Chondrocyte (in vitro differentiated cells): ENCODE data around the gene NOL4. TPM values are rescaled to one million over a fixed set of nuclear protein-coding genes. Genes with fewer than 3 reads are reported as not detected.
"Not testable (repeated sequence)": the region's sequence is repeated elsewhere in the genome, so short reads cannot be mapped to it uniquely, and the experiment has no call there.

Source experiments
- DNase-seq: peaks from one replicate; pipeline ENCODE4 v3.0.0; 2021; ENCODE audit warnings: mixed read lengths, low spot score
- H3K27ac Mint-ChIP-seq: one replicate; pipeline ENCODE4 v1.8.0; 2021; ENCODE audit warnings: mild to moderate bottlenecking, moderate library complexity, mixed read lengths; ENCODE audit not compliant: unreplicated experiment
- H3K27me3 Mint-ChIP-seq: 2 replicates; pipeline ENCODE4 v1.8.0; 2021; ENCODE audit warnings: low read depth, mixed read lengths
- H3K36me3 Mint-ChIP-seq: 2 replicates; pipeline ENCODE4 v1.8.0; 2021; ENCODE audit warnings: low read depth, mixed read lengths
- H3K4me1 Mint-ChIP-seq: 2 replicates; pipeline ENCODE4 v1.8.0; 2021; ENCODE audit warnings: low read depth, mild to moderate bottlenecking, mixed read lengths
- H3K4me3 Mint-ChIP-seq: one replicate; pipeline ENCODE4 v1.8.0; 2021; ENCODE audit warnings: mild to moderate bottlenecking, moderate library complexity, mixed read lengths; ENCODE audit not compliant: unreplicated experiment
- H3K9me3 Mint-ChIP-seq: 2 replicates; pipeline ENCODE4 v1.8.0; 2021; ENCODE audit warnings: low read depth, mixed read lengths
- total RNA-seq: library from RNA; stranded (reverse); gene quantifications from 3 replicates; pipeline ENCODE4 v1.2.1, GENCODE V29; 2021
- TF ChIP-seq, protein P1 (sequence below): fragments of 200-600 bp; sonication (generic); IDR thresholded peaks from 2 replicates; pipeline ENCODE4 v1.5.0; 2021; ENCODE audit warnings: antibody characterized with exemption, mild to moderate bottlenecking, moderate library complexity

The NOL4 gene
- total RNA-seq, 1 donor from 2014 or later: not detected

DNA sequence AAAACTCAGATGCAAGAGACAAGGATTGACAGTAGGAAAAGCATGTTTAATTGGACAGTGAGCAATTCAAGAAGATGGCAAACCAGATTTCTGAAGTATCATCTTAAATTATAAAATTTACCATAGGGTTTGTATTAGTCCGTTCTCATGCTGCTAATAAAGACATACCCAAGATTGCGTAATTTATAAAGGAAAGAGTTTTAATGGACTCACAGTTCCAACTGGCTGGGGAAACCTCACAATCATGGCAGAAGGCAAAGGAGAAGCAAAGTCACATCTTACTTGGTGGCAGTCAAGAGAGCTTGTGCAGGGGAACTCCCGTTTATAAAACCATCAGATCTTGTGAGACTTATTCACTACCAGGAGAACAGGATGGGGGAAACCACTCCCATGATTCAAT is 24.0 kb upstream of the NOL4 start:
- Mint-ChIP-seq H3K9me3 (peaks cover 24% of the 10 kb centered on the region), H3K27me3 (peaks cover 4% of the 10 kb centered on the region), H3K36me3 (no peaks in the 10 kb centered on the region), H3K4me3 (no peak overlapping the region), H3K27ac (no peak overlapping the region), H3K4me1 (no peaks in the 10 kb centered on the region)
- TF ChIP-seq, protein P1, sequence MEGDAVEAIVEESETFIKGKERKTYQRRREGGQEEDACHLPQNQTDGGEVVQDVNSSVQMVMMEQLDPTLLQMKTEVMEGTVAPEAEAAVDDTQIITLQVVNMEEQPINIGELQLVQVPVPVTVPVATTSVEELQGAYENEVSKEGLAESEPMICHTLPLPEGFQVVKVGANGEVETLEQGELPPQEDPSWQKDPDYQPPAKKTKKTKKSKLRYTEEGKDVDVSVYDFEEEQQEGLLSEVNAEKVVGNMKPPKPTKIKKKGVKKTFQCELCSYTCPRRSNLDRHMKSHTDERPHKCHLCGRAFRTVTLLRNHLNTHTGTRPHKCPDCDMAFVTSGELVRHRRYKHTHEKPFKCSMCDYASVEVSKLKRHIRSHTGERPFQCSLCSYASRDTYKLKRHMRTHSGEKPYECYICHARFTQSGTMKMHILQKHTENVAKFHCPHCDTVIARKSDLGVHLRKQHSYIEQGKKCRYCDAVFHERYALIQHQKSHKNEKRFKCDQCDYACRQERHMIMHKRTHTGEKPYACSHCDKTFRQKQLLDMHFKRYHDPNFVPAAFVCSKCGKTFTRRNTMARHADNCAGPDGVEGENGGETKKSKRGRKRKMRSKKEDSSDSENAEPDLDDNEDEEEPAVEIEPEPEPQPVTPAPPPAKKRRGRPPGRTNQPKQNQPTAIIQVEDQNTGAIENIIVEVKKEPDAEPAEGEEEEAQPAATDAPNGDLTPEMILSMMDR: no peak
- DNase-seq: no peak

DNA sequence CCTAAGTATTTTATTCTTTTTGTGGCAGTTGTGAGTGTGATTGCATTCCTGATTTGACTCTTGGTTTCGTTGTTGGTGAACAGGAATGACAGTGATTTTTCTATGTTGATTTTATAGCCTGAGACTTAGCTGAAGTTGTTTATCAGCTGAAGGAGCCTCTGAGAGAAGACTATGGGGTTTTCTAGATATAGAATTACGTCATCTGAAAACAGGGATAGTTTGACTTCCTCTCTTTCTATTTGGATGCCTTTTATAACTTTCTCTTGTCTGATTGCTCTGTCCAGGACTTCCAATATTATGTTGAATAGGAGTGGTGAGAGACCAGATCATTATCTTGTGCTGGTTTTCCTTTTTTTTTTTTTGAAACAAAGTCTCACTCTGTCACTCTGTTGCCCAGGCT is 18.0 kb upstream of the NOL4 start:
- TF ChIP-seq, protein P1: no peak
- Mint-ChIP-seq H3K4me3 (no peak overlapping the region), H3K27me3 (peaks cover 18% of the 10 kb centered on the region), H3K27ac (no peak overlapping the region), H3K36me3 (no peaks in the 10 kb centered on the region), H3K4me1 (no peaks in the 10 kb centered on the region), H3K9me3 (peaks cover 23% of the 10 kb centered on the region)
- DNase-seq: no peak

DNA sequence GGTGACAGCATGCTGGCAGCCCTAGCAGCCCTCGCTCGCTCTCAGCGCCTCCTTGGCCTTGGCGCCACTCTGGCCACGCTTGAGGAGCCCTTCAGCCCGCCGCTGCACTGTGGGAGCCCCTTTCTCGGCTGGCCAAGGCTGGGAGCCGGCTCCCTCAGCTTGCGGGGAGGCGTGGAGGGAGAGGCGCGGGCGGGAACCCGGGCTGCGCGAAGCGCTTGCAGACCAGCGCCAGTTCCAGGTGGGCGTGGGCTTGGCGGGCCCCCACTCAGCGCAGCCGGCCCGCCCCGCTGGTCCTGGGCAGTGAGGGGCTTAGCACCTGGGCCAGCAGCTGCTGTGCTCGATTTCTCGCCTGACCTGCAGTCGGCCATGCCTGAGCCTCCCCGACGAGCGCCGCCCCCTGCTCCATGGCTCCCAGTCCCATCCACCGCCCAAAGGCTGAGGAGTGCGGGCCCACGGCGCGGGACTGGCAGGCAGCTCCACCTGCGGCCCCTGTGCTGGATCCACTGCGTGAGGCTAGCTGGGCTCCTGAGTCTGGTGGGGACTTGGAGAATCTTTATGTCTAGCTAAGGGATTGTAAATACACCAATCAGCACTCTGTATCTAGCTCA is 9.2 kb upstream of the NOL4 start:
- not testable (repeated sequence) for H3K36me3 Mint-ChIP-seq, H3K27ac Mint-ChIP-seq, H3K4me3 Mint-ChIP-seq, DNase-seq, H3K4me1 Mint-ChIP-seq, H3K9me3 Mint-ChIP-seq
- peaks cover 41% of the 10 kb centered on the region for H3K27me3 Mint-ChIP-seq

DNA sequence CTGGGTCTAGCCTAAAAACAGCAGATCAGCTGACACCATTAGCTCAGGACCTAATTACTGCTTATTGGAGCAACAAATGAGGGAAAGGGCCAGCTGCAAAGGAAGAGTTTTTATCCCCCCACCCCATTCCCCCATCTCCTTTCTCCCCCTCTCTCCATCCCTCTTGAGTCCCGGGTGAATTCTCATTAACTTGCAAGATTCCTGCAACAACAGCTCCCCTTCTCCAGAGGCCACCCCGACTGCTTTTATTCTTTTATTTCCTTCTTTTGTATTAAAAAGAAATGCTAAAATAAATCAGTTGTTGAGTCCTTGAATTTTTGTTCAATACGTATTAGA is 473 bp upstream of the NOL4 start:
- Mint-ChIP-seq H3K4me3 (peak overlapping the region; percentile 67), H3K4me1 (peaks cover 28% of the 10 kb centered on the region), H3K27ac (no peak overlapping the region), H3K27me3 (peaks cover 75% of the 10 kb centered on the region), H3K36me3 (no peaks in the 10 kb centered on the region), H3K9me3 (no peaks in the 10 kb centered on the region)
- TF ChIP-seq, protein P1: no peak
- no peak for DNase-seq

DNA sequence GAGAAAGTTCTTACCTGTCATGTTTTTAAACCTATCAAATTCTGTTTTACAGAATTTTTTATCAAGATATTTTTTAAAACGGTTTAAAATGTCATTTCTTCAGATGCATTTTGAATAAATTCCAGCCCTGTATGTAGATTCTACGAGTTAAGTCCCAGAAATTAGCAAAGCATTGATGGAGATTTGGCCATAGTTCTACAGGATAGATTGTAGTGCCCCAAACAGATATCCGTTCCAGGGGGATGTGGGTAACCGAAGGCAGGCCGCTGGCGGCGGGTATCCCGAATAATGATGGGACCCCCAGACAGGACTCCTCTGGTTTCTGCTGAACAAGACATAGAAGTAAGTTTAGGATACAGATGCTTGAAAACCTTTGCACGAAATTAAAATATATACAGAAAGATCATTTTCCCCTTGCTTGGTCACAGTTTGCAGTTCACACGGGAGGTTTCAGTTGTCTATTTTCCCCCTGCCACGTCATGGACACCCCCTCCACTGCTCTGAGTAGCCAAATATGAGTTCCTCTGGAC is 755 bp downstream of the NOL4 start:
- H3K36me3 Mint-ChIP-seq: no peaks in the 10 kb centered on the region
- H3K4me1 Mint-ChIP-seq: peaks cover 28% of the 10 kb centered on the region
- H3K4me3 Mint-ChIP-seq: peak overlapping the region; percentile 67
- H3K27me3 Mint-ChIP-seq: peaks cover 78% of the 10 kb centered on the region
- DNase-seq: no peak
- H3K9me3 Mint-ChIP-seq: no peaks in the 10 kb centered on the region
- no peak overlapping the region for H3K27ac Mint-ChIP-seq
- TF ChIP-seq, protein P1: no peak
